Measurements from ENCODE around the gene ELF4.

The ELF4 gene

GRCh38 chrX:130110379-130111219 is at the start of gene ELF4:
Gene ELF4, minus strand, starts transcription at chrX:130110497. Its CDS starts 29,167 bp downstream, at chrX:130081330.
- DNase-seq (ENCODE audit: low read depth, low spot score), result no peak

- no peak for DNase-seq (ENCODE audit: low read depth, low spot score)
Observed at GRCh38 chrX:130159776-130160175, 49.5 kb upstream of the ELF4 start.

GRCh38 chrX:130158311-130158710 is 48.0 kb upstream of the ELF4 start:
- no peak for DNase-seq (ENCODE audit: low read depth, low spot score)

- no peak for DNase-seq (ENCODE audit: low read depth, low spot score)
Observed at GRCh38 chrX:130155564-130155963, 45.3 kb upstream of the ELF4 start.

- DNase-seq (ENCODE audit: low read depth, low spot score), result no peak
Observed at GRCh38 chrX:130147631-130148030, 37.3 kb upstream of the ELF4 start.

- DNase-seq (ENCODE audit: low read depth, low spot score), result no peak
Observed at GRCh38 chrX:130145123-130145522, 34.8 kb upstream of the ELF4 start.

GRCh38 chrX:130144509-130144908 is 34.2 kb upstream of the ELF4 start:
- no peak for DNase-seq (ENCODE audit: low read depth, low spot score)

- peak; percentile 15 for DNase-seq (ENCODE audit: low read depth, low spot score)
Observed at GRCh38 chrX:130139474-130140201, 29.3 kb upstream of the ELF4 start.

- DNase-seq (ENCODE audit: low read depth, low spot score), result no peak
Observed at GRCh38 chrX:130136961-130137360, 26.7 kb upstream of the ELF4 start.

- DNase-seq (ENCODE audit: low read depth, low spot score), result no peak
Observed at GRCh38 chrX:130136496-130136895, 26.2 kb upstream of the ELF4 start.

- no peak for DNase-seq (ENCODE audit: low read depth, low spot score)
Observed at GRCh38 chrX:130130990-130131389, 20.7 kb upstream of the ELF4 start.

GRCh38 chrX:130125091-130125874 is 15.0 kb upstream of the ELF4 start:
- DNase-seq (ENCODE audit: low read depth, low spot score), result no peak

GRCh38 chrX:130124577-130124976 is 14.3 kb upstream of the ELF4 start:
- no peak for DNase-seq (ENCODE audit: low read depth, low spot score)

GRCh38 chrX:130121505-130121800 is 11.2 kb upstream of the ELF4 start:
- no peak for DNase-seq (ENCODE audit: low read depth, low spot score)

- DNase-seq (ENCODE audit: low read depth, low spot score), result no peak
Observed at GRCh38 chrX:130120746-130121504, 10.6 kb upstream of the ELF4 start.

GRCh38 chrX:130120321-130120731 is 10.0 kb upstream of the ELF4 start:
- DNase-seq (ENCODE audit: low read depth, low spot score), result no peak

- no peak for DNase-seq (ENCODE audit: low read depth, low spot score)
Observed at GRCh38 chrX:130119312-130119898, 9.1 kb upstream of the ELF4 start.

- DNase-seq (ENCODE audit: low read depth, low spot score), result no peak
Observed at GRCh38 chrX:130118441-130119311, 8.4 kb upstream of the ELF4 start.

GRCh38 chrX:130117166-130117565 is 6.9 kb upstream of the ELF4 start:
- DNase-seq (ENCODE audit: low read depth, low spot score), result no peak

Data from iPS DF 19.7 (cell line).